GM19193 (cell line): ENCODE measurements around the gene RAP1GAP.

Source experiments
- POLR2A ChIP-seq: IDR thresholded peaks from 4 replicates; pipeline ENCODE4 v1.6.1; 2011; ENCODE audit not compliant: insufficient read depth, insufficient read length; ENCODE audit errors: extremely low read depth

Gene RAP1GAP

DNA sequence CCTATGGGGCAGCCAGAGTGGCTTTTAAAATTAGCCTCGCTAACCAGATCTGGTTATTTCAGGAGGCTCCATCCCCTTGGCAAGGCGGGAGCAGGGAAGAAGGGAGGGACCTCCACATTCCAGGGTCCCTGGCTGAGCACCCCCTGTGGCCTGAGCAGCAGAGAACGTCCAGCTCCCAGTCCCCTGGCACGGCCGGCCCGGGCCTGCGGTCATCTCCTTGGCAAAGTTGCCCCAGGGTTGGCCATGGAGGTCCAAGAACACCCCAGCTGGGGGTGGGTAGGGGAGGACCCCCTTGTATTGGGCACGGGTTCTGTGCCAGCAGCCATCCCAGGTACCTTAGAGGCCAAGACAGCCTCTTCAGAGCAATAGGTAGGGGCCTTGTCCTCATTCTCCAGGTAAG is 75.9 kb downstream of the RAP1GAP start:
- no peak for TF ChIP-seq POLR2A

DNA sequence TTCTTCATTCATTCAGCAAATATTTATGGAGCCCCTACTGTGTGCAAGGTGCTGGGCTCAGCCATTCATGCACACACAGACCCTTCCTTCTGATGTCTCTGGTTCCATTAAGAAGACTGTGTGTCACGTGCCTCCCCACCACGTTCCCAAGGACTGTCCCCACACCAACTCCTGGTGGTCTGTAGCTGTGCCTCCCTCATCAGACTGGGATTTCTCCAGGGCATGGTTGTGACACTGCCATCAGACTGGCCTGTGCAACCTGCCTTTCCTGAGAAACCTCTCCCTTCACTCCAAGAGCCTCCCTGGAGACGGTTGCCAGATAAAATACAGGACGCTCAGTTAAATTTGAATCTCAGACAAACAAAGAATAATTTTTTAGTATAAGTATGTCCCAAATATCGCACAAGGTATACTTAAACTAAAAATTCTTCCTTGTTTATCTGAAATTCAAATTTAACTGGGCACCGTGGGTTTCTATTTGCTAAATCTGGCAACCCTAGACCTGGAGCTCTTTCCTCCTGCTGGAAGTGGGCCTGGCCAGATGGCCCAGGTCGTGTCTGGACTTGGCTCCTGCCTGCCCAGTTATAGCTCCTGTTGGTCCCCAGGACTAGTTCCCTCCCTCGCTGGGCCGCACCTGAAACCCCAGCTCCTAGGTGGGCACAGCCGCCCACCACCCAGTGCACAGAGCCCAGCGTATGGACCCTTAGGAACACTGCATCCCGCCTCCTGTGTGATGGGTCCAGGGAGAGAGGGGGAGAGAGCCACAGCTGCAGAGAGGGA is 76.9 kb downstream of the RAP1GAP start:
- no peak for TF ChIP-seq POLR2A

DNA sequence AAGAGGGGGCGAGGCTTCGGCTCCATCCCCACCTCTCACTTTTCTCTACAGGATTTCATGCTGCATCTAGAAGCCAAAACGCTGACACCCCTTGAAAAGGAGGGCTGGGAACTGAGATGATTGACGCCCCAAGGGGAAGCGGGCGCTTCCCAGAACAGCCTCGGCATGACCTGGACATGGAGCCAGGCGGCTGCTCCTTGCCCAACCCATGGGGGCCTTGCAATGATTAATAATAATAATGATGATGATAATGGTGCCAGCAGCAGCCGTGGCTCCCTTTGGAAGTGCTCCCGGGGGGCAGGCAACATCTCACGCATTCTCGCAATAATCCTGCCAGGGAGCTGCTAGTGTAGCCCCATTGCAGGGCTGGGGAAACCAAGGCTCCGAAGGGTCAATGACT is 78.2 kb downstream of the RAP1GAP start:
- no peak for TF ChIP-seq POLR2A

DNA sequence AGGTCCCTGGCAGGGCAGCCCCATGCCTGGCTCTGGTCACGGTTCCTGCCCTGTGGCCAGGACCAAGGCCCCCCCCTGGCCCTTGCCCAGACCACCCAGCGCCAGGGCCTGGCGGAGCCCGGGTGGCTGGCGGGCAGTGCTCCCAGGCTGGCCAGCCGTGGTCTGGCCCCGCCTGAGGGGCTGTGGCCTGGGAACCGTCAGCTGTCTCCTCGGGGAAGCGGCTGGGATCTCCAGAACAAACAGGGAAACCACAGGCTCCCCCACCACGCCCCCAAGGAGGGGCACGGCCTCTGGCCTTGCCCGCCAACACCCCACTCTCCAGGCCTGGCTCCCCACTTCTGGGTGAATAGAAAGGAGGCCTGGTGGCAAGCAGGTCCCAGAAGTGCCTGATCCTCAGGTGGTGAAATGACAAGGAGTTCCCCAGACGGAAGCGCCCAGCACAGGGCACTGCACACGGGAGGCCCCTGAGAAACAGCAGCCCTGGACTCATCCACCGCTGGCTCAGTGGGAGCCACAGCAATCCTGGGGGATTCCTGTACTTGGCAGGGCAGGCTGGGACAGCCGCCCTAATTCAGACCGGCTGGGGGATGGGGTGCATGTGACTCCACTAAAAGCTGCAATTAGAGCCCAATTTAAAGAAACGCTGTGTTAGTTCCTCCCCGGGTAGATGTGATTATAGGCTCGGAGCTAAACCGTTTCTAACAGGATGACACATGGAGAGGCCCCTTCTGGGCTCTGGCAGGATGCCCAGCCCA is 78.9 kb downstream of the RAP1GAP start:
- TF ChIP-seq POLR2A: no peak

DNA sequence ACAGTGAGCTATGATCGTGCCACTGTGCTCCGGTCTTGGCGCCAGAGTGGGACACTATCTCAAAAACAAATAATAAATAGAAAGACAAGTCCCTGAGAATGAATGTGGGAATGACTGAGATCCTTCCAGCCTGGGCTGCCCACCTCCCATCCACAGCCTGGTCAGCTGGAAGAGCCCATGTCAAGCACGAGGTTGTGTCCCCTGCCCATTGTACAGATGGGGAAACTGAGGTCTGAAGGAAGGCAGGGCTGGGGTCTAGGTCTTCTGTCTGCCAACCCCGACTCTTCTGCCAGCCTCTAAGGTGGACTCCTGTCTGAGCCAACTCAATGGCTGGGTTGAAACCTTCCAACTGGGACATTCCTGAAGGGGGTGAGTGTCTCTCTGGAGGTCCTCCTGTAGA is 79.5 kb downstream of the RAP1GAP start:
- TF ChIP-seq POLR2A: no peak

DNA sequence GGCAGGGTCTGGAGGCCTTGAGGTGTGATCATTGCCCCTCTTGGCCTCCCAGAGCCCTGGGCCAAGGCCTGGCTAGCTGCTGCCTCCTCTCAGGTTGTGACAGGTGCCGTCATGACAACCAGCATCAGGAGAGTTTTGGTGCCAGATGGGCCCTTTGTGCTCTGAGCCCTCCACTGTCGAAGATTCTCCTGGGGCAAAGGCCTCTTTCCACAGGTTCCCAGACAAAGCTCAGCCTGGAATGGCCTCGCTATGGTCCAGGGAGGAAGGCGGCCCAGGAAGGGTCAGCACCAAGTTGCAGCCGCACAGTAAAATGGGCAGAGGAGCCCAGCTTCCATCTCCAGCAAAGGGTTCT is 81.6 kb downstream of the RAP1GAP start:
- TF ChIP-seq POLR2A: no peak

DNA sequence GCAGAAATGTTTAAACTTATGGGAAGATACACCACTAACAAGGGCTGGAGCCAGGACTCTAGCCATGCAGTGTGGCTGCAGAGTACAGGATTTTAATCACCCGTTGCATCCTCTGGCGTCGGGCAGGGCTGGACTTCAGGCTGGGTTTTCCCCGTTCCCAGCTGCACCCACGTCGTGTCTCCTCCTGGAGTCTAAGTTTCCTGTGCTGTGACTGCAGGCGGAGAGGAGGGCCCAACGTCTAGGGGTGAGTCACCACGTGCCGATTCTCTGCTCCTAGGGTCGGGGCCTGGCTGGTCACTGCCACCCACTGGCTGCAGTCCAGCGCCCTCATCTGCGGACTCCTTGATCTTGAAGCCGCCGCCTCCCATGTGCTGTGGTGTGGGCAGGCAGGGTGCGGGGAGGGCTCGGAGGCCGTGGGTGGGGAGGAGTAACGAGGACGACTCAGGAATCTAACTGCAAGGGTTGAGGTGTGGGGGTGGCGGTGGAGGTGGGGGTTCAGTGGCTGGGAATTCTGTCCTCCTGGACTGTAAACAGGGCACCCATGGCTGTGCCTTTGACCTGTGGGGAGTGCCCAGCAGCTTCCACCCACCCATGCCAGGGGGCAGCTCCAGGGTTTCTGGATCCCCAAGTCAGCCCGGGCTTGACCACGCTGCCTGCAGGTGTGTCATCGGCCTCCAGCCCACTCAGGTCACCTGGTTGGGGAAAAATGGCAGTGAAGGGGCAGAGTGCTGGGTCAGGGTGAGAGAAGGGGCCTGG is 82.1 kb downstream of the RAP1GAP start:
- TF ChIP-seq POLR2A: no peak

DNA sequence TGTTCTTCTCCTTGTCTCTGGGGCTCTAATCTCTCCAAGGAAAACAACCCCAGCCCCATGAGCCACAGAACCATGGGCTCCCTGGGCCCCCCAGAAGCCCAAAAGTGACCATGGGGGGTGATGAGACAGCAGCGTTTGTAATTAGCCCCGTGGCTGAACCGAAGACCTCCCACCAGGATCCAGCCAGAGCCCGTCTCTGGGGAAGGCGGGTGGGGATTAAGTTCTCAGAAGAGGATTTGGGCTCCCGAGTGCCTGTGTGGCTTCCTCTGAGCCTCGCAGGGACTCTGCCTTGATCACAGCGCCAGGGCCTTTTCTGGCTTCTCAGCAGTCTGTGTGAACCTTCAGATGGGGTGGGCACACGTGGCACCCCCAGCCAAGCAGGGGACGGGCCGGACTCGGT is 82.9 kb downstream of the RAP1GAP start:
- TF ChIP-seq POLR2A: no peak

DNA sequence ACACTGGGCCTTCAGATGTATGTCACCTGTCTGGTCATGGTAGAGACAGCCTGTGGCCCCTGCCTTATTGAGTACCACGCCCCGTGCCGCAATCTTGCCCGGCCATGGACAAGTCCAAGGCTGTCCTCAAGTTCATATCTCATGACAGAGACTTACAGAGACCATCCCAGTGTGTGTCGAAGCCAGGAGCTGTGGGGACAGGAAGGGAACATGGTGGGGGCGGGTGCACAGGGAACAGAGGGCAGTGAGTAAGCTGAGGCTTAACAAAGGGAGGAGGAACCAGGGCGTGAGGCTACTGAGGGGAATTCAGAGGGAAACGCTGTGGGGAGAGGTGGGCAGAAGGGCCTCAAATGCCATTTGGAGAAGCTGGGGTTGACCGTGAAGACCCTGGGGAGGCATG is 84.1 kb downstream of the RAP1GAP start:
- no peak for TF ChIP-seq POLR2A

DNA sequence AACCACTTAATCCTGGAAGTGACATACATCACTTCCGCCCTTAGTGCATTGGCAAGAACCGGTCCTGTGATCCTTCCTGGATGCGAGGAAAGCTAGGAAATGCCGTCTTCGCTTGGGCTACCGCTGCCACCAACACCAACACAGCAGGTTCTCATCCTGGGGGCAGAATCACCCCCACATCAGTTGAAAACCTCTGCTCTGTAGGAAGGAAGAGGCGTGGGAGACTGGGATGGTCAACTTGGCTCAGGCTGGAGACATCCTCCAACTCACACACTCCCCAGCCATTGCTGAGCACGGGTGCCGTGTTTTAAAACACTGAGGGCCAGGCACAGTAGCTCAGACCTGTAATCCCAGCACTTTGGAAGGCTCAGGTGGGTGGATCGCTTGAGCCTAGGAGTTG is 85.1 kb downstream of the RAP1GAP start:
- TF ChIP-seq POLR2A: no peak

DNA sequence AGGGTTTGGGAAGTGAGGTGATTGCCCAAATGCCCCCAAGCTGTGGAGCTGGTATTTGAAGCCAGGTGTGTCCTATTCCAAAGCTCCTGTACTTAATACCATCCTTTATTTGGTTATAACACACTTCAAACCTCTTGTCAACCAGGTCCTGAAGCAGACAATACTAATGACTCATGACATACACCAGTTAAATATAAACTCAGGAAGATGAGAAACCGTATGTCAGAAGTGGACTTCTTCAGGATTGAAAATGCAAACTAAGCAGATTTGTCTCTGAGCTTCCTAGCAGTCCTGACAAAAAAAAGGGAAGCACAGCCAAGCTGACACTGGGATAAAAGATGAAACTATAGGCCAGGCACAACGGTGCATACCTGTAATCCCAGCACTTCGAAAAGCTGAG is 89.4 kb downstream of the RAP1GAP start:
- TF ChIP-seq POLR2A: no peak

DNA sequence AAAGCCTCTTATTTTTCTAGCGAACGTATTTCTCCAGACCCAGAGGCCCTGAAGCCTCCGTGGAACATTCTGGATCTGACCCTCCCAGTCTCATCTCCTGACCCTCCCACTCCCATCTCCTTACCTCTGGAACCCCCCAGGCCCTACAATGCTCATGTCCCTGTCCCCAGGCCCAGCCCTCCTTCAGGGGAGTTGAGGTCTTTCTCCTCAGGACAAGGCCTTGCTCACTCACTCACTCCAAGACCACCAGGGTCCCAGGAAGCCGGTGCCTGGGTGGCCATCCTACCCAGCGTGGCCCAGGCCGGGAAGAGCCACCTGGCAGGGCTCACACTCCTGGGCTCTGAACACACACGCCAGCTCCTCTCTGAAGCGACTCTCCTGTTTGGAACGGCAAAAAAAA is 91.2 kb downstream of the RAP1GAP start:
- TF ChIP-seq POLR2A: no peak

DNA sequence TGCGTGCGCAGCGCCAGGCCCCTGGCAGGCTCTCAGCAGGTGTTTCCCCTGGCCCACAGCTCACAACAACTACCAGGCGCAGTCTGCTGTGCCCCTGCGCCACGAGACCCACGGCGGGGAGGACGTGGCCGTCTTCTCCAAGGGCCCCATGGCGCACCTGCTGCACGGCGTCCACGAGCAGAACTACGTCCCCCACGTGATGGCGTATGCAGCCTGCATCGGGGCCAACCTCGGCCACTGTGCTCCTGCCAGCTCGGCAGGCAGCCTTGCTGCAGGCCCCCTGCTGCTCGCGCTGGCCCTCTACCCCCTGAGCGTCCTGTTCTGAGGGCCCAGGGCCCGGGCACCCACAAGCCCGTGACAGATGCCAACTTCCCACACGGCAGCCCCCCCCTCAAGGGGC is 91.8 kb downstream of the RAP1GAP start:
- TF ChIP-seq POLR2A: no peak

DNA sequence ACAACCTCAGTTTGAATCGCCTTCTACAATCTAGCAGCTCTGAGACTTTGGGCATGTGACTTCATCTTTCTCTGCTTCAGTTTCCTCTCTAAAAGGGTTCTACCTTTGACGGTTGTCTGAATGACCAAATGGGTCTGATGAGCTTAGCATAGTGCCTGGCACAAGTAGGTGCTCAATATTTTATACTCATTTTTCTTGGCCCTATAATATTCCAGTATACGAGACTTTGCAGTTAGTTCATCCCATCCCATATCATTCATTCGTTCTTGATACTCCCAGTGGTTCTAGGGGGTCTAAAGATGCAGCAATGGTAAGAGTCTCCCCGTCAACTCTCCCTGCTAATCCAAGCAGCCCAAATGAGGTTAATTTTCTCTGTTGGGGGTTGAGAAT is 92.4 kb downstream of the RAP1GAP start:
- TF ChIP-seq POLR2A: no peak

DNA sequence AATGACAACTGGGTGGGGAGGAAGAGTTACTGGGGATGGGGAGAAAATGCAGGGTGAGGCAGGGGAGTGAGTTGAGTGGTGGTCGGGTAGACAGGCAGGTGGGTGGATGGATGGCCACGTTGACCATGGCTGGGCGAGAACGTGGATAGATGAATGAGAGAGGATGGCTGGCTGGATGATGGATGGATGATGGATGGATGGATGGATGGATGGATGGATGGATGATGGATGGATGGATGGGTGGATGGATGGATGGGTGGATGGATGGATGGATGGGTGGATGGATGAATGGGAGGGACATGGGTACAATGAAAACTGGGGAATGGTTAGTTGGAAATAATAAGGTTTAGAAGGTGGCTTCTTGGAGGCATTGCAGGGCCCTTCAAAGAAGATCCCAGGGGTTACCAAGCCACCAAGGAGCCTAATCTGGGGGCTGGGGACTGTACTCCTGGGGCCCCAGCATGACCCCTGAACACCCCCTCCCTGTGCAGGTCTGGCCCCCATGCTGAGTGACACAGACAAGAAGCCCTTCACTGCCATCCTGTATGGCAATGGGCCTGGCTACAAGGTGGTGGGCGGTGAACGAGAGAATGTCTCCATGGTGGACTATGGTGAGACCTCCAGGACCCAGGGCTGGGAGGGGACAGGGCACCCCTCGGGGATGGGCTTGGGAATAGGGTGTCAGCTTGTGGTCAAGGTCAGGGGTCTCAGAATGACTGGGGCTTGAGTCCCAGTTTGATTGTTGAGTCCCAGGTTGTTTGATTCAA is 92.9 kb downstream of the RAP1GAP start:
- no peak for TF ChIP-seq POLR2A
